HL-60 (cell line): ENCODE results near the gene SYK.

ENCODE experiments used
- CTCF ChIP-seq: IDR thresholded peaks from one replicate; pipeline ENCODE4 v1.5.1; 2011; ENCODE audit warnings: low read length, control low read depth, inconsistent platforms; ENCODE audit not compliant: insufficient read depth
- GABPA ChIP-seq: IDR thresholded peaks from 2 replicates; pipeline ENCODE4 v1.6.1; 2012; ENCODE audit warnings: low read depth
- POLR2AphosphoS5 ChIP-seq: IDR thresholded peaks from 2 replicates; pipeline ENCODE4 v1.6.1; 2012; ENCODE audit warnings: low read depth
- TF ChIP-seq, protein P1 (sequence below): IDR thresholded peaks from 2 replicates; pipeline ENCODE4 v1.6.1; 2012; ENCODE audit warnings: low read depth; ENCODE audit not compliant: insufficient replicate concordance

DNA sequence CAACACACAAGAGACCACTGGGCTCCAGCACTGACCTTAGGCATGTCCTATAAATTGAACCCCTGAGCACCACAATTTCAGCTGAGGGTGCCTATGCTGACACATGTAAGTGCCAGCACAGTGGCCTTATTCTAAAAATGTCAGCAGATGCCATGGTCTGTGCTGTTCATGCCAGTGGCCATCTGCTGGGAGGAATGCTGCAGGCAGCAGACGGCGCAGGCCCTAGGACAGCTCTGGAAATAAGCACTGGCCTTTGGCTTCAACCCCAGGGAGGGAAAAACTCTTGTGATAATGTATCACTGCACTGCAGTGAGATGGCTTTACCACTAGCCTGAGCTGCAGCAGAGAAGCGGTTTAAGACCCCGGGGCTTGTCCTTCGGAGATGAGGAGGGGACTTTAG lies 98.5 kb downstream of the SYK start:
- TF ChIP-seq CTCF (no peak), GABPA (no peak), POLR2AphosphoS5 (no peak)
- TF ChIP-seq, protein P1, sequence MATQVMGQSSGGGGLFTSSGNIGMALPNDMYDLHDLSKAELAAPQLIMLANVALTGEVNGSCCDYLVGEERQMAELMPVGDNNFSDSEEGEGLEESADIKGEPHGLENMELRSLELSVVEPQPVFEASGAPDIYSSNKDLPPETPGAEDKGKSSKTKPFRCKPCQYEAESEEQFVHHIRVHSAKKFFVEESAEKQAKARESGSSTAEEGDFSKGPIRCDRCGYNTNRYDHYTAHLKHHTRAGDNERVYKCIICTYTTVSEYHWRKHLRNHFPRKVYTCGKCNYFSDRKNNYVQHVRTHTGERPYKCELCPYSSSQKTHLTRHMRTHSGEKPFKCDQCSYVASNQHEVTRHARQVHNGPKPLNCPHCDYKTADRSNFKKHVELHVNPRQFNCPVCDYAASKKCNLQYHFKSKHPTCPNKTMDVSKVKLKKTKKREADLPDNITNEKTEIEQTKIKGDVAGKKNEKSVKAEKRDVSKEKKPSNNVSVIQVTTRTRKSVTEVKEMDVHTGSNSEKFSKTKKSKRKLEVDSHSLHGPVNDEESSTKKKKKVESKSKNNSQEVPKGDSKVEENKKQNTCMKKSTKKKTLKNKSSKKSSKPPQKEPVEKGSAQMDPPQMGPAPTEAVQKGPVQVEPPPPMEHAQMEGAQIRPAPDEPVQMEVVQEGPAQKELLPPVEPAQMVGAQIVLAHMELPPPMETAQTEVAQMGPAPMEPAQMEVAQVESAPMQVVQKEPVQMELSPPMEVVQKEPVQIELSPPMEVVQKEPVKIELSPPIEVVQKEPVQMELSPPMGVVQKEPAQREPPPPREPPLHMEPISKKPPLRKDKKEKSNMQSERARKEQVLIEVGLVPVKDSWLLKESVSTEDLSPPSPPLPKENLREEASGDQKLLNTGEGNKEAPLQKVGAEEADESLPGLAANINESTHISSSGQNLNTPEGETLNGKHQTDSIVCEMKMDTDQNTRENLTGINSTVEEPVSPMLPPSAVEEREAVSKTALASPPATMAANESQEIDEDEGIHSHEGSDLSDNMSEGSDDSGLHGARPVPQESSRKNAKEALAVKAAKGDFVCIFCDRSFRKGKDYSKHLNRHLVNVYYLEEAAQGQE, result no peak
